ENCODE results near the gene FOXP2.
"Not testable (repeated sequence)": the region's sequence is repeated elsewhere in the genome, so short reads cannot be mapped to it uniquely, and the experiment has no call there.

The FOXP2 gene

GRCh38 chr7:114414156-114415063 lies at the start of gene FOXP2:
FOXP2 (plus strand) TSS chr7:114414815; CDS start chr7:114426512, 11,697 bp downstream.
- in situ Hi-C loops (cut with MboI; ENCODE audit: low sequenced_read_pairs) = no loop called here

DNA sequence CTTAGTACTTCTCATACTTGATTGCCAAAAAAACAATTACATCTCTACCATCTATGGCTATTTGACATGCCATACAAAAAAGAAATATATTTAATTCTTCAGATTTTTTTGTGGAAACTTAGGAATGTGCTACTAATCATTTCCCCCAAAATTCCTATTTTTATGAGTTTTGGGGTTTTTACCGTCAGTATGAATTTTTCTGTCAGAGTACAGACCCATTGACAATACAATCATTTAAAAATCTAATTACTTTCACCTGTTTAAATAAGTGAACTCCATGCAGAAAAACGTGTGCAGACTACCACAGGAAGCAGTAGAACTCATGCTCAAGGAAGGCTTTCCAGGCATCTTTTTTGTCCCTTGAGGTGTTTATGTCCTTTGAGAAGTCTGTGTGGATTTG lies 48.8 kb upstream of the FOXP2 start:
- in situ Hi-C loops (cut with MboI; ENCODE audit: low sequenced_read_pairs) = no loop called here

DNA sequence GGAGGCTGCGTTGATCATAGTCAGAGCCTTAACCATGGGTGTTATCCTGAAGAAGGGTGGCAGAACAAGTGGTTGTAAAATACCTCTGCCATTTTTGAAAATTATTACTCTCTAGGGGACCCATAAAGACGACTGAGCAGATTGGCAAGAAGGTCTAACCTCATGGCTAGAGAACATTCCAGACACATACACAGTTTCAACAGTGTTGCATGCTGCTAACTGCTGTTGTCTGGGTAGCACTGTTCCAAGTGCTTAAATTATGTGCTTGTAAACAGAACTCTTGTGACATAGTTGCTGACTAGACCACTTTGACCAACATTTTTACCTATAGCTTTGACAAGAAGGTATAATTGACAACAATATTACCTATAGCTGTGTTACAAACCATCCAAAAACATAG lies 46.1 kb upstream of the FOXP2 start:
- in situ Hi-C loops (cut with MboI; ENCODE audit: low sequenced_read_pairs) = no loop called here

GRCh38 chr7:114369294-114369693 lies 45.3 kb upstream of the FOXP2 start:
- in situ Hi-C loops (cut with MboI; ENCODE audit: low sequenced_read_pairs) = no loop called here

- in situ Hi-C loops (cut with MboI; ENCODE audit: low sequenced_read_pairs) = no loop called here
Observed at GRCh38 chr7:114372619-114373018, 42.0 kb upstream of the FOXP2 start.

DNA sequence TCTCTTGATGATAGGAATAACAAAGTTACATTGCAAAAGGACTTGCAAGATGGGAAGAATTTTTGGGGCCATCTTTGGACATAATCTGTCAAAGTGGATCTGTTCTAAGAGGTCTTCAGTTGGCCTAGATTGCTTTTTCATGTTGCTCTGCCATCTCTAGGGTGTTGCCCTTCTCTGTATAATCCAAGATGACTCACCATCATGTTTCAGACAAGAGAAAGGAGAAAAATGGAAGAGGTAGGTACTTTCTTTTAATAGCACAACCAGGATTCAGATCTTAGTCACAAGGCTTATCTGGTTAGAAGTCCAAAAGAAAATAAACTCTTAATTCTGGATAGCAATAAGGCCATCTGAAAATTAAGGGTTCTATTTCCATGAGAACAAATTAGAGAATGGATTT lies 38.7 kb upstream of the FOXP2 start:
- in situ Hi-C loops (cut with MboI; ENCODE audit: low sequenced_read_pairs) = no loop called here

DNA sequence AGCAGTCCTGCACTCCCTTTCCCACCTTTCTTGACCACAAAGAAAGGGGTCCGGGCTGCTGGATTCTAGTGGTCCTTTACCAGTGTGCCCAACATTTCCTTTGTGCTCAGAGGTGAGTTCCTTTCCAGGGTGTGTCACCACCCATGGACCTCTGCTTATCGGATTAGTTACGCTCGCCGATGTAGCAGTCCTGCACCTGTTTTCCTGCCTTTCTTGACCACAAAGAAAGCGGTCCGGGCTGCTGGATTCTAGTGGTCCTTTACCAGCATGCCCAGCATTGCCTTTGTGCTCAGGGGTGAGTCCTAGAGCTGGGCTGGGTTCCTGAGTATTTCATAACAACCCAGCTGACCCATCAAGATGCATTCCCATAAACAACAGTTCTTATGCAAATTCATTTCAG lies 30.7 kb upstream of the FOXP2 start:
- in situ Hi-C loops (cut with MboI; ENCODE audit: low sequenced_read_pairs) = not testable (repeated sequence)

- in situ Hi-C loops (cut with MboI; ENCODE audit: low sequenced_read_pairs) = not testable (repeated sequence)
Observed at GRCh38 chr7:114384346-114384745, 30.3 kb upstream of the FOXP2 start.

- in situ Hi-C loops (cut with MboI; ENCODE audit: low sequenced_read_pairs) = no loop called here
Observed at GRCh38 chr7:114388021-114388420, 26.6 kb upstream of the FOXP2 start.

- in situ Hi-C loops (cut with MboI; ENCODE audit: low sequenced_read_pairs) = no loop called here
Observed at GRCh38 chr7:114392686-114393085, 21.9 kb upstream of the FOXP2 start.

- in situ Hi-C loops (cut with MboI; ENCODE audit: low sequenced_read_pairs) = no loop called here
Observed at GRCh38 chr7:114402876-114403635, 11.6 kb upstream of the FOXP2 start.

DNA sequence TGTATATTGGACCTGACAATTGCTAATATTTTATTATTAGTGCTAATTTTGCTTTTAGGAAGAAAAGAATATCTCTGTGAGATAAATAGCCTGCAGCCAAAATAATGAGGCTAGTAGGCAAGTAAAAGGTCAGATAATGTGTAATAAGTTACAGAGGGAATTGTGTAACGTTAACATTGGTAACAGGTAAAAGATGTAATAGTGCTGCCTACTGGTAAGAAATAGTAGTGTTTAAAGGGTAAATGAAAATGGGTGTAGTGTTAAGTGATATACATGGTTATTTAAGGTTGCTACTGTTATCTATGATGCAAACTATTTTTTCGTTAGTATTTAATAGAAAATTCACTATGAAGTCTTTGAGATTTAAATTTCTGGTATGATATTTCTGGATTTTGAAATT lies 9.2 kb upstream of the FOXP2 start:
- in situ Hi-C loops (cut with MboI; ENCODE audit: low sequenced_read_pairs) = no loop called here

DNA sequence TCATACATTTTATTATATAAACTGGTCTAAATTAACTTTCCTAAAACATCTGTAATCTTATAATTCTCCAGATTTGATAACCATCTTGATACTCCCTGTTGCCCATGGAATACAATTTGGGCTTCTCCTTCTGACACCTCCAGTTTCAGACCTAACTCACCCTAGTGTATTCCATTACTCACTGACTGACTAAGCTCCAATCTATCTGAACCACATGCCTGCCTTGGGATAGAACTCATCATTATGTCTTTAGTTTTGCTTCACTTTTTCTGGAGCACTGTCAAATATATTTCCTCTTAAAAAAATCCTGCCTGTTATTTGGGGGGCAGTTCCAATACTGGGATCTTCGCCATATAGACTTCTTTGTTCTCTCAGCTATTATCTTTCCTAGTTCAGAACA lies 4.9 kb upstream of the FOXP2 start:
- in situ Hi-C loops (cut with MboI; ENCODE audit: low sequenced_read_pairs) = no loop called here

GRCh38 chr7:114412548-114412947 lies 2.1 kb upstream of the FOXP2 start:
- in situ Hi-C loops (cut with MboI; ENCODE audit: low sequenced_read_pairs) = no loop called here

- in situ Hi-C loops (cut with MboI; ENCODE audit: low sequenced_read_pairs) = no loop called here
Observed at GRCh38 chr7:114413761-114414155, 857 bp upstream of the FOXP2 start.

GRCh38 chr7:114415064-114415989 lies 712 bp downstream of the FOXP2 start:
- in situ Hi-C loops (cut with MboI; ENCODE audit: low sequenced_read_pairs) = no loop called here

GRCh38 chr7:114416129-114416990 lies 1.7 kb downstream of the FOXP2 start:
- in situ Hi-C loops (cut with MboI; ENCODE audit: low sequenced_read_pairs) = no loop called here

DNA sequence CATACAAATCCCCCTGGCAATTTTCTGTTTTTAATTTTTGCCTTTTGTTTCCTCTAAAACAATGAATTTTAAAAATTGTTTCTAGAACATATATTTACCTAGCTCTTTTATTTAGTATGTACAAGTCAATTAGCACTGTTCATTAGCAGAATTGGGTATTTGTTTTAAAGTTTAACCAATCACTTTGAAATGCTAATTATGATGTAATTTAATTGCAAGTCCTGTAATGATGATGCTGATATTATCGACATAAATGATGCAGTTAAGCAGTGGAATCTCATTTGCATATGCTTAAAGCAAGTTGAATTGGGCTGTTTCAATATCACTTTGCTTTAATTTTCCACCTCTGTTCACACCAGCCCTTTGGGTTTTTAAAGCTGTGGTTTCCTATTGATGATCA lies 2.7 kb downstream of the FOXP2 start:
- in situ Hi-C loops (cut with MboI; ENCODE audit: low sequenced_read_pairs) = no loop called here

GRCh38 chr7:114418117-114418516 lies 3.5 kb downstream of the FOXP2 start:
- in situ Hi-C loops (cut with MboI; ENCODE audit: low sequenced_read_pairs) = no loop called here
